CD8-positive, alpha-beta memory T cell (primary cell): Measurements from ENCODE around the gene MTA3. TPM values are rescaled to one million over a fixed set of nuclear protein-coding genes. Genes with fewer than 3 reads are reported as not detected.
"Not testable (repeated sequence)": the region's sequence is repeated elsewhere in the genome, so short reads cannot be mapped to it uniquely, and the experiment has no call there.

Experiments used
- CTCF ChIA-PET: fragments of 350-600 bp; sonication (Branson Sonifier 250); formaldehyde crosslinking; loops from one replicate; lab custom pipeline; 2021; ENCODE audit warnings: antibody characterized with exemption; lab: Charles Lee
- POLR2A ChIA-PET: fragments of 350-600 bp; sonication (Branson Sonifier 250); formaldehyde crosslinking; loops from one replicate; lab custom pipeline; 2021; ENCODE audit warnings: antibody characterized with exemption; lab: Charles Lee
- DNase-seq, 5 donors: peaks; one replicate each; pipeline versions ENCODE4 v3.0.0 to v3.0.0-alpha.2; 2020 to 2022; ENCODE audit warnings: mixed read lengths in 1 of 5
- H3K27ac ChIP-seq: one replicate; pipeline ENCODE4 v1.7.0; 2013; ENCODE audit warnings: low read depth, mild to moderate bottlenecking, low read length, moderate library complexity
- H3K27me3 ChIP-seq: 2 replicates; pipeline ENCODE4 v1.7.0; 2013; ENCODE audit warnings: low read length, mild to moderate bottlenecking; ENCODE audit not compliant: insufficient read depth, poor library complexity, severe bottlenecking
- H3K36me3 ChIP-seq: 2 replicates; pipeline ENCODE4 v1.7.0; 2013; ENCODE audit warnings: mild to moderate bottlenecking, low read length, moderate library complexity; ENCODE audit not compliant: insufficient read depth
- H3K4me1 ChIP-seq: 2 replicates; pipeline ENCODE4 v1.7.0; 2013; ENCODE audit warnings: mild to moderate bottlenecking, low read length, moderate library complexity; ENCODE audit not compliant: insufficient read depth
- H3K4me3 ChIP-seq: 2 replicates; pipeline ENCODE4 v1.7.0; 2013; ENCODE audit warnings: mild to moderate bottlenecking, low read length
- H3K9me3 ChIP-seq: 2 replicates; pipeline ENCODE4 v1.7.0; 2013; ENCODE audit warnings: mild to moderate bottlenecking, low read length
- H3K27ac Mint-ChIP-seq, 8 donors: one replicate each; pipeline ENCODE4 v1.8.0; 2020 to 2021; ENCODE audit warnings: mixed read lengths in 8 of 8, mild to moderate bottlenecking in 6 of 8, inconsistent platforms in 3 of 8, moderate library complexity in 3 of 8
- H3K27me3 Mint-ChIP-seq, 2 donors: one replicate each; pipeline ENCODE4 v1.8.0; 2020 to 2021; ENCODE audit warnings: mixed read lengths in 2 of 2, mild to moderate bottlenecking in 1 of 2, moderate library complexity in 1 of 2
- H3K36me3 Mint-ChIP-seq, 3 donors: one replicate each; pipeline ENCODE4 v1.8.0; 2020 to 2021; ENCODE audit warnings: mixed read lengths in 3 of 3, inconsistent platforms in 1 of 3, mild to moderate bottlenecking in 1 of 3
- H3K4me1 Mint-ChIP-seq, 3 donors: one replicate each; pipeline ENCODE4 v1.8.0; 2020 to 2021; ENCODE audit warnings: mixed read lengths in 3 of 3, inconsistent platforms in 1 of 3, mild to moderate bottlenecking in 1 of 3
- H3K4me3 Mint-ChIP-seq, 7 donors: one replicate each; pipeline ENCODE4 v1.8.0; 2020 to 2021; ENCODE audit warnings: mixed read lengths in 7 of 7, mild to moderate bottlenecking in 6 of 7, moderate library complexity in 4 of 7, inconsistent platforms in 2 of 7
- H3K9me3 Mint-ChIP-seq, 5 donors: one replicate each; pipeline ENCODE4 v1.8.0; 2020 to 2022; ENCODE audit warnings: mixed read lengths in 5 of 5, mild to moderate bottlenecking in 3 of 5, moderate library complexity in 2 of 5, inconsistent platforms in 1 of 5
- polyA plus RNA-seq: library from polyadenylated mRNA; unstranded; fragments of 300-500 nt; fragmentation: Illumina TruSeq; gene quantifications from one replicate; pipeline ENCODE4 v1.2.3, GENCODE V29; 2021
- total RNA-seq, 2 experiments: library from RNA; stranded (reverse); gene quantifications; one replicate each; pipeline ENCODE4 v1.2.3, GENCODE V29; 2021

The MTA3 gene
- total and polyA plus RNA-seq, 3 experiments from 2014 or later = 7.9 to 24.1 (median 20.0) TPM

GRCh38 chr2:42618972-42619371 is 50.5 kb downstream of the MTA3 start:
- Histone ChIP-seq H3K27ac (no peak overlapping the region), H3K4me3 (no peak overlapping the region), H3K36me3 (no peaks in the 10 kb centered on the region), H3K9me3 (no peaks in the 10 kb centered on the region), H3K4me1 (no peaks in the 10 kb centered on the region), H3K27me3 (no peaks in the 10 kb centered on the region)
- no peak for DNase-seq
- Mint-ChIP-seq H3K9me3 (no peaks in the 10 kb centered on the region), H3K36me3 (peaks cover 6 to 30% (median 7%) of the 10 kb centered on the region in 3 donors), H3K27ac (peak overlapping the region in 2 of 8 donors; percentile 0 to 65), H3K4me1 (peaks cover 0 to 5% (median 0%) of the 10 kb centered on the region in 3 donors), H3K27me3 (no peaks in the 10 kb centered on the region), H3K4me3 (no peak overlapping the region)
- CTCF ChIA-PET = no interaction called here
- POLR2A ChIA-PET = no interaction called here

GRCh38 chr2:42621626-42622025 is 53.2 kb downstream of the MTA3 start:
- POLR2A ChIA-PET, CTCF ChIA-PET, H3K27ac Mint-ChIP-seq, H3K4me3 ChIP-seq, H3K4me3 Mint-ChIP-seq, H3K27me3 ChIP-seq, H3K27me3 Mint-ChIP-seq, DNase-seq, H3K36me3 ChIP-seq, H3K9me3 ChIP-seq, H3K4me1 ChIP-seq, H3K9me3 Mint-ChIP-seq, H3K4me1 Mint-ChIP-seq, H3K27ac ChIP-seq: not testable (repeated sequence)
- H3K36me3 Mint-ChIP-seq = peaks cover 6 to 23% (median 7%) of the 10 kb centered on the region in 3 donors

GRCh38 chr2:42622943-42623676 is 54.7 kb downstream of the MTA3 start:
- CTCF ChIA-PET = no interaction called here
- no peaks in the 10 kb centered on the region for H3K4me1 ChIP-seq

GRCh38 chr2:42624047-42624446 is 55.6 kb downstream of the MTA3 start:
- CTCF ChIA-PET = no interaction called here
- no peaks in the 10 kb centered on the region for H3K9me3 Mint-ChIP-seq

More at GRCh38 chr2:42622943-42623676, 54.7 kb downstream of the MTA3 start:
- POLR2A ChIA-PET = no interaction called here
- H3K4me3 Mint-ChIP-seq = no peak overlapping the region
- H3K4me3 ChIP-seq = no peak overlapping the region
- no peaks in the 10 kb centered on the region for H3K27me3 Mint-ChIP-seq
- no peak overlapping the region for H3K27ac Mint-ChIP-seq
- peaks cover 0 to 5% (median 0%) of the 10 kb centered on the region in 3 donors for H3K4me1 Mint-ChIP-seq
- no peak for DNase-seq
- peaks cover 5 to 23% (median 12%) of the 10 kb centered on the region in 3 donors for H3K36me3 Mint-ChIP-seq
- no peaks in the 10 kb centered on the region for H3K9me3 ChIP-seq
- no peaks in the 10 kb centered on the region for H3K27me3 ChIP-seq
- no peaks in the 10 kb centered on the region for H3K36me3 ChIP-seq
- no peaks in the 10 kb centered on the region for H3K9me3 Mint-ChIP-seq
- H3K27ac ChIP-seq = no peak overlapping the region

GRCh38 chr2:42628024-42628423 is 59.6 kb downstream of the MTA3 start:
- POLR2A ChIA-PET, CTCF ChIA-PET, H3K9me3 Mint-ChIP-seq: not testable (repeated sequence)

More at GRCh38 chr2:42624047-42624446, 55.6 kb downstream of the MTA3 start:
- POLR2A ChIA-PET = no interaction called here
- DNase-seq = no peak
- Histone ChIP-seq H3K27me3 (no peaks in the 10 kb centered on the region), H3K4me3 (no peak overlapping the region), H3K27ac (no peak overlapping the region), H3K4me1 (no peaks in the 10 kb centered on the region), H3K36me3 (no peaks in the 10 kb centered on the region), H3K9me3 (no peaks in the 10 kb centered on the region)
- Mint-ChIP-seq H3K36me3 (peaks cover 7 to 16% (median 12%) of the 10 kb centered on the region in 3 donors), H3K27me3 (no peaks in the 10 kb centered on the region), H3K27ac (no peak overlapping the region), H3K4me1 (peaks cover 0 to under 1% (median 0%) of the 10 kb centered on the region in 3 donors), H3K4me3 (no peak overlapping the region)

GRCh38 chr2:42636934-42637333 is 68.5 kb downstream of the MTA3 start:
- H3K9me3 Mint-ChIP-seq = no peaks in the 10 kb centered on the region
- Histone ChIP-seq H3K9me3 (no peaks in the 10 kb centered on the region), H3K27ac (no peak overlapping the region), H3K4me1 (peaks cover 5% of the 10 kb centered on the region), H3K36me3 (no peaks in the 10 kb centered on the region), H3K4me3 (no peak overlapping the region), H3K27me3 (no peaks in the 10 kb centered on the region)
- peaks cover 0 to 10% (median 2%) of the 10 kb centered on the region in 3 donors for H3K36me3 Mint-ChIP-seq
- H3K4me3 Mint-ChIP-seq = no peak overlapping the region
- peak overlapping the region in 1 of 8 donors; percentile 17 for H3K27ac Mint-ChIP-seq
- peaks cover 2 to 5% (median 3%) of the 10 kb centered on the region in 3 donors for H3K4me1 Mint-ChIP-seq
- H3K27me3 Mint-ChIP-seq = no peaks in the 10 kb centered on the region
- no peak for DNase-seq
- ChIA-PET POLR2A (no interaction called here), CTCF (no interaction called here)

More at GRCh38 chr2:42628024-42628423, 59.6 kb downstream of the MTA3 start:
- not testable (repeated sequence) for H3K27me3 Mint-ChIP-seq, H3K27me3 ChIP-seq, H3K4me1 Mint-ChIP-seq, H3K4me3 Mint-ChIP-seq, H3K27ac Mint-ChIP-seq, H3K4me1 ChIP-seq, H3K36me3 Mint-ChIP-seq, H3K27ac ChIP-seq, H3K36me3 ChIP-seq, H3K9me3 ChIP-seq, H3K4me3 ChIP-seq, DNase-seq

GRCh38 chr2:42638080-42638784 is 69.8 kb downstream of the MTA3 start:
- H3K4me3 Mint-ChIP-seq = no peak overlapping the region
- peaks cover 0 to 16% (median 2%) of the 10 kb centered on the region in 3 donors for H3K36me3 Mint-ChIP-seq
- peaks cover 2 to 5% (median 3%) of the 10 kb centered on the region in 3 donors for H3K4me1 Mint-ChIP-seq
- Histone ChIP-seq H3K27me3 (no peaks in the 10 kb centered on the region), H3K9me3 (no peaks in the 10 kb centered on the region), H3K27ac (no peak overlapping the region), H3K4me3 (no peak overlapping the region), H3K36me3 (no peaks in the 10 kb centered on the region), H3K4me1 (peaks cover 5% of the 10 kb centered on the region)
- ChIA-PET POLR2A (no interaction called here), CTCF (no interaction called here)
- no peaks in the 10 kb centered on the region for H3K27me3 Mint-ChIP-seq
- no peak for DNase-seq
- peak overlapping the region in 1 of 8 donors; percentile 3 for H3K27ac Mint-ChIP-seq
- no peaks in the 10 kb centered on the region for H3K9me3 Mint-ChIP-seq
